Stimulated activated CD8-positive, alpha-beta memory T cell treated with anti-CD3 and anti-CD28 coated beads, Interleukin-7, amount 100 ng/mL, for 24 hours (primary cell): ENCODE data around the gene PWWP2B.

Experiments used
- DNase-seq: peaks from one replicate; pipeline ENCODE4 v3.0.0-alpha.2; 2020; ENCODE audit warnings: low read depth

PWWP2B gene

DNA sequence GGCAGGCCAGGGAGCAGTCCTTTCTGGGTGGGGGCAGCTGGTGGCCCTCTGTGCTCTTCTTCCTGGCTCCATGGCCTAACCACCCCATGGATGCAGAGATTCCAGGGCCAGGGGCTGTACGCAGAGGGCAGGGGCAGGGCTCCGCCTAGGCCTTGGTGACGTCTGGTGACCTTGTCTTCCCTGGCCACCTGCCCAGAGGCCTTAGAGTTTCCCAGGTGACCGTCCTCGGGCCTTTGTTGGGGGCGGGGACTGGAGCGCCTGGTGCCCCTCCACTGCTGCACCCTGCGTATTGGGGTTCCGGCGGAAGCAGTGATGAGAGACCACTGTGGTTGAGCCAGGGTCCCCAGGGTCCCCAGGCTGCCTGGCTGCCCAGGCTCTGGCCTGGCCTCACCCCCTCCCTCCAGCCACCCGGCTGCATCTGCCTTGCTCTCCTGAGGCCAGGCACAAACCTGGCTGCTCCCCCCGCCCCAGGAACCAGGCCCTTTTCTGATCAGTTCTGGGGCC is 10.3 kb downstream of the PWWP2B start:
- no peak for DNase-seq

- DNase-seq, result no peak
These were observed 10.9 kb downstream of the PWWP2B start for GRCh38 chr10:132407846-132408278.

DNA sequence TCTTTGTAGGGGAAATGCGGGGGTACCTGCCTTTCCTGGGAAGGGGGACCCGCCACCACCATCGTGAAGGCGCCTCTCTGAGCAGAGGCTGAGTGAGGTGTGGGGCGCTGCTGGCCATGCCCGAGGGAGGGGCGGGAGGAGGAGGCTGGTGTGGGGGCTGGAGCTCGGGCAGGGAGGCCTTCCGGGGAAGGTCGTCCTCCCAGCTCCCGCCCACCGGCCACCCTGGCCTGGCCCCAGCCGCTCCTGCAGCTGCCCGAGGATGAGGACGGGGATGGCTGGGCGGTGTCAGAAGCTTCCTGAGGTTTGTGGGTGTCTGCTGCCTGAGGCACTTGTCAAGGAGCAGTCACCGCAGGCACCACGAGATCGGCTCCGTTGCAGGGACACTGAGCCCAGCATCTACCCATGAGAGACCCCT is 11.4 kb downstream of the PWWP2B start:
- no peak for DNase-seq

GRCh38 chr10:132408823-132409666 is 12.0 kb downstream of the PWWP2B start:
- no peak for DNase-seq

- no peak for DNase-seq
These were observed 12.6 kb downstream of the PWWP2B start for GRCh38 chr10:132409667-132410028.

DNA sequence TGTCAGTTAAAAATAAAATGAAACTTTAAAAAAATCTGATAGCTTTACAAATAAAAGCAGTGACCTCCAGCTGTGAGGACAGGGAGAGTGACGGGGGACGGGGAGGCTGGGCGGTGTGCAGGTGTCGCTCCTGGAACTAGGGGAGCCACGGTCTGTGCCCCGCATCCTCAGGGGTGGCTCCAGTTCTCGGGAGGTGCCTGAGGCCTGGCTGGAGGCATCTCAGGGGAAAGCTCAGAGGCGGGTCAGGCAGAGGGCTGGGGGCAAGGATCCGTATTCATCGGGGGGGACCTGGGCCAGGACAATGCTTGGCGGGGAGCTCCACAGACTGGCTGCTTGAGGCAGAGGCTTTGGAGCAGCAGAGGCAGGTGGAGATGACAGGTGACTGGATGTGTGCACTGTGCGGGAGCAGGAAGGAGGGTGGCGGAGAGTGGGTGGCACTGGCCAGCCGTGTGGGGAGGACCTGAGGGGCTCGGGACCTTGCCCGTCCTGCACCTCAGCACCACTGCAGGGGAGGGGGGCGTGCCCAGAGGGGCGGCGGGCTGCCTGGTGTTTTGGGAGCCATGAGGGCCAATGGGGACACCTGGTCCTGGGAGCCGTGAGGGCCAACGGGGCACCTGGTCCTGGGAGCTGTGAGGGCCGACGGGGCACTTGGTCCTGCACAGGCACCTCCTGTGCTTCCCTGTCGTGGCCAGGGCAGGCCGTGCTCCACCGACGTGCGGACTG is 13.2 kb downstream of the PWWP2B start:
- no peak for DNase-seq

DNA sequence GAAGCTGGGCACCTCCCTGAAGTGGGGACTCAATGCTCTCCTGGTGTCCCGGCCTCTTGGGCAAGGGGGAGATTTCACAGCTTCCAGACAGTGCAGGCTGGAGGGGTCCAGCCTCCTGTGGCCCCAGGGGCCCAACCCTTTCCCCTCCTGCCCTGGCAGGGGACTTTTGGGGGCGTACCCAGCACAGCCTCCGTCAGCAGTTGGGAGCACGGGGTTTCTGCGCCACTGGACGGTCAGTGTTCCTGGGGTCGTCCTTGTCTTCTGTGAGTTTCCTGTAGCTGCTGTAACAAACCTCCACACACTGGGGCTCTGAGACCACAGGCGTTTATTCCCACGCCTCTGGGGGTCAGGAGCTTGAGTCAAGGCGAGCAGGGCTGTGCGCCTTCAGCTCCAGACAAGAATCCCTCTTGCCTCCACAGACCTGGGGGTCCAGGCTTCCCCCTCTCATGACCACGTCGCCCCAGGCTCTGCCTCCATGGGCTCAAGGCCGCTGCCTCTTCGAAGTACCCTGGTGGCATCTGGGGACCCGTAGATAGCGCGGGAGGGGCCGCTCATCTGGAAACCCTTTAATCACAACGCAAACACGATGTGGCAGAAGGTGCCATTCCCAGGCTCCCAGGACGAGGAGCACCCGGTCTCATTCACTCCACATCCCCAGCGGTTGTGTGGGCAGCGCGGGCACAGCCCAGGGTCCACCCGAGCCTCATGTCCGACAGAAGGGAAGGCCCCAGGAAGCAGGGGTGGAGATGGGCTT is 14.0 kb downstream of the PWWP2B start:
- no peak for DNase-seq

GRCh38 chr10:132411561-132412253 is 14.7 kb downstream of the PWWP2B start:
- DNase-seq, result no peak

- no peak for DNase-seq
These were observed 15.6 kb downstream of the PWWP2B start for GRCh38 chr10:132412316-132413192.

DNA sequence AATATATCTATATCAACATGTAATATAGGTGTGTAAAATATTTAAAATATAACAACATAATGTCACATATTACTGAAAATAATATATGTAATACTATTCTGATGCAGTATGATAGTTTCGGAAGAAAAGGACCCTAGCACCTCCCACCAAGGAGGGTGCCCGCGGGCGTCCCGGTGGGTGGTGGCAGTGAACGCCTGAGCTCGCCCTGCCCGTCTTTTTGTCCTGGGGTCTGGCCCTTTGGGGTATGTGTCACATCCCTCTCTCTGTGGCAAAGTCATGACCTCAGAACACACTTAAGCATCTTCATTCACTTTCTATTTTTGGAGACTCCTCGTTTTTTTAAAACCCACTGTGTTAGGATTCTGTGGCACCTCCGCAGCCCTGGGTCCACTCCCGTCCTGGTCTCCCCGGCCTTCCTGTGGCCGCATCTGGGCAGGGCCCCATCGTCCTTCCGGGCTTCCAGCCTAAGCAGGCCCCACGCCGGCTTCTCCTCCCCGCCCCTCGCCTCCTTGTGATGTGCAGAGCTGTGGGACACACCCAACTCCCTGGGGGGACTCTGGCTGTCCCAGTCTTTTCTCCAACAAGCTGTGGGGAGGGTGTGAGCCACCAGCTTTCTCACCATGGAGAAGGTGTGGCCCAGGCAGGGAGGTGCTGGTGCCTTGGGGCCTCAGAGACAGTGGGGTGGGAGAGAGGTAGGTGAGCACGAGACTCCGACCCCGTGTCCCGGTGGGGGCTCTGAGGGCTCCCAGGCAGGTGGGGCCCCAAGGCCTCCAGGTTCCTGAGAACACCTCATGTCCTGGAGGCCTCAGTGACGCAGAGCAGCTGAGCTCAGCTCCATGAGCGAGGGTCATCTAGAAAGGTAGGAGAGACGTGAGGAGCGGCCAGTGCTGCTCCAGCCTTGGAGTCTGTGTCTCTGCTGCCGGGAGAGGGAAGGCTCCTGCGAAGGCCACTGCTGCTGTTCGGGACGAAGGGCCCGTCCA is 16.5 kb downstream of the PWWP2B start:
- no peak for DNase-seq

GRCh38 chr10:132414402-132415016 is 17.5 kb downstream of the PWWP2B start:
- DNase-seq, result no peak

GRCh38 chr10:132415255-132415654 is 18.3 kb downstream of the PWWP2B start:
- no peak for DNase-seq

GRCh38 chr10:132415956-132416355 is 19.0 kb downstream of the PWWP2B start:
- DNase-seq, result no peak

GRCh38 chr10:132416566-132417256 is 19.7 kb downstream of the PWWP2B start:
- DNase-seq, result no peak

DNA sequence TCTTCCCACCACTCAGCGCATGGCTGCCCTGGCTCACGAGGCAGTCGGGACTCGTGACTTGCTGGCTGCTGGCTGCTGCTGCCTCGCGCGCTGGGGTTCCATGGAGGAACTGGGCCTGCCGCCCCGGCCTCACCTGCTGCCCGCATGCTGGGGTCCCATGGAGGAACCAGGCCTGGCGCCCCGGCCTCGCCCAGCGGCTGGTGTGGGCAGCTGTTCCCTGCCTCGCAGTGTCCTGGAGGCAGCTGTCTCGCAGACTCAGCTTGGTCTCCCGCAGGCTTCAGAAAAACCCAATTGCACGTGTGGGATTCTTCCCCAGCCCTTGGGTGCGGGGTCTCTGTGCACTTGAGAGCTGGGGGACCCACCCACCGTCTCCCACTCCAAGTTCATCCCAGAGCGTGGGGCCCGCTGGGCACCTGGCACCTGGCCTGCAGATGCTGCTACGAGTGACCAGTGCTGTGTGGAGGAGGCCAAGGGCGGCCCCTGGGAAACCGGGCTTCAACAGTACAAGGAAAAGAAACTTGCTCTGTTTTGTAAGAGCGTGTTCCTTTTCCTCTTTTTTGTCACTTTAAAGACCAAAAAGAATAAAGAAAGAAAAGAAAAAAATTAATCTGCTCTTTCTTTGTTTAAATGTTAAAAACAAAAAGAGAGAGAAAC is 20.4 kb downstream of the PWWP2B start:
- no peak for DNase-seq

DNA sequence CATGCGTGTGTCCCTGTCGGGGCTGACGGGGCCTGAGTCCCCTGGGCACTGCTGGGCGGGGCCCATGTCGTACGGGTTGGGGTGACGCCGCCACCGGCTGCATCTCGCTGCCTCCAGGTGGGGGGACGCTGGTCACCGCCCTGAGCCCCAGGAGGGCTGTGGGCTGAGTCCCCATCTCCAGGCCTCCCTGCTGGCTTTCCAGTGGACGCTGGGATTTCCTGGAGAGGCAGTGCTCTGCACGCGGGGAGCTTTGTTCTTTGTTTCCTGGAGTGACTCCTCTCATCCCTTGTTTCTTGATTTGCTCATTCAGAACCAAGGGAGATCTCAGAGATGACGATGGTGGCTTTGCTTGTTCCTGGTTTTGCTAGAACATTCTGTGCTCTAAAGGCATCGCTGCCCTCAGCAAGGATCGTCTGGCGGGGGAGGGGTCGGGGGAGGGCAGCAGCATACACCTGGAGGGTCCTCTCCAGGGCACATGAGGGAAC is 21.0 kb downstream of the PWWP2B start:
- no peak for DNase-seq

DNA sequence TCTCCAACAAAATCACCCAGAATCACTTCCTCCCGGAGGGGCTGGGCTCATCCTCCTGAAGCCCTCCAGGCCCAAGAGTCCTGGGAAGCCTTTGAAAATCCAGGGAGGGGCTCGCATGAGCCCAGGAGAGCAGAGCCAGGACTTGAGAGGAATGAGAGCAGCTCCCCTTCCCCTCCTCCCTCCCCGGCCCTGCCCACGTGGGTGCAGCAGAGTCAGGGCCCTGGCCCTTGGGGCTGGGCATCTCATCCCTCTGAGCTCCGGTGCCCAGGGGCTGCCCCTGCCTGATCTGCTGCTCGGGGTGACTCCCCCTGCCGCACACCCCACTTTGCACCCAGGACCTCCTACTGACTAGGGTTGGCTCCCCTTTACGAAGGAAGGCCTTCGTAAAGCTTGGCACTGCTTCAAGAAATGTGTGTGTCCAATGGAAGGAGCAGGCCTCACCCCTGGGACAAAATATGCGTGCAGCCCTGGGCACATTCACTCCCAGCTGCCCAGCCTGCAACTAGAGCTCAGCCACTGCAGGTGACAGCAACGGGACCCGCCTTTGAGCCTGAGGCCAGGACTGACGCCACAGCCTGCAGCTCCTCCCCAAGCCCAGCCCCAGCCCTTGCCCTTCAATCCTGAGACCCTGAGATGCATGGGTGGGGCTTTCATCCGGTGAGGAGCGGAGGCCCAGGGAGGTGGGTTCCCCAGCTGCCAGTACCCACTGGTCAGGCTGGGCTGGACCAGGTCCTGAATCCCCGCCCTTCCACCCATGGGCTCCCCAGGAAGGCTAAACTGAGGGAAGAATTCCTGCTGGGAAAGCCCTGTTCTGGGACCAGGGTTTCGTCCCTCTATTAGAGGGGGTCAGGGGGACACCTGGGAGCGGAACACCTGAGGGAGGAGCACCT is 21.8 kb downstream of the PWWP2B start:
- DNase-seq, result no peak
